22Rv1 (cell line): ENCODE results near the gene FGGY.

Experiments used
- CTCF ChIP-seq: fragments of 450-650 bp; IDR thresholded peaks from 2 replicates; pipeline ENCODE4 v1.5.1; 2017; ENCODE audit warnings: mild to moderate bottlenecking
- ZFX ChIP-seq: fragments of 450-650 bp; IDR thresholded peaks from 2 replicates; pipeline ENCODE4 v1.6.1; 2017; ENCODE audit warnings: antibody characterized with exemption, borderline replicate concordance

- TF ChIP-seq CTCF (no peak), ZFX (no peak)
These were observed 197.4 kb downstream of the FGGY start for GRCh38 chr1:59494145-59494833.
